IPS DF 19.7 (cell line): ENCODE measurements around the gene MZT1.

Experiments
- DNase-seq: peaks from one replicate; pipeline ENCODE4 v3.0.0-alpha.2; 2013; ENCODE audit warnings: low read depth, low spot score

The MZT1 gene

GRCh38 chr13:72680353-72680752, 47.1 kb downstream of the MZT1 start:
- no peak for DNase-seq

GRCh38 chr13:72678312-72678711, 49.1 kb downstream of the MZT1 start:
- DNase-seq, result no peak

DNA sequence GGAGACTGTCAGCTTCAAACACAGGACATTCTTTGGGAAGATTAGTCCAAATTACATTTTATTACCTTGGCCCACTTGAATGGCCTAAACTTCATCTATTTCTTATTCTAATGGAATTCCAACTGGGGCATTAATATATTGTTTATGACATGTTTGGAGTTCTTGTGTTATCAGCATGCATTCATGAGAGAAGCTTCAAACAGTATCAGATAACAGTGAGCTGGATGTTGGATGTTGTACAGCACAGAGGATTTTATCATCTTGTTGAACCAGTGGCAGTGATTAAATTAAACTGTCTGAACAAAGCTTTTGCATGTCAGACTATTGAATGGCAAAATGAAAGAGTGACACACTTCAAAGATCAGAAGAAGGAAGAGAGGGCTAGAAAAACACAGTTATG, 50.0 kb downstream of the MZT1 start:
- no peak for DNase-seq

- no peak for DNase-seq
Observed at GRCh38 chr13:72666391-72666790, 61.0 kb downstream of the MZT1 start.

- DNase-seq, result no peak
Observed at GRCh38 chr13:72662548-72662947, 64.9 kb downstream of the MZT1 start.
